Caco-2 (cell line): Measurements from ENCODE around the gene CEP170B. TPM values are rescaled to one million over a fixed set of nuclear protein-coding genes. Genes with fewer than 3 reads are reported as not detected.
"Not testable (repeated sequence)": the region's sequence is repeated elsewhere in the genome, so short reads cannot be mapped to it uniquely, and the experiment has no call there.

Experiments
- BruUV-seq: library from RNA; stranded (reverse); fragments of 400-500 nt; replicated peaks from 2 replicates; lab custom pipeline; 2021; lab: Mats Ljungman, UMichigan
- CTCF ChIA-PET: fragments of 300-600 bp; sonication (Branson Sonifier 250); formaldehyde crosslinking; loops from one replicate; lab custom pipeline; 2022; ENCODE audit warnings: antibody characterized with exemption; lab: Charles Lee
- POLR2A ChIA-PET: fragments of 300-600 bp; sonication (Branson Sonifier 250); formaldehyde crosslinking; loops from one replicate; lab custom pipeline; 2022; ENCODE audit warnings: antibody characterized with exemption; lab: Charles Lee
- DNase-seq, 2 experiments: peaks; one replicate each; pipeline versions ENCODE4 v3.0.0 to v3.0.0-alpha.2; 2020 to 2022
- H3K27me3 ChIP-seq: replicated peaks from 2 replicates; pipeline ENCODE4 v1.6.0; 2011; ENCODE audit warnings: low read length; ENCODE audit not compliant: control insufficient read depth, insufficient read depth
- H3K36me3 ChIP-seq: 2 replicates; pipeline ENCODE4 v1.5.1; 2011; ENCODE audit warnings: low read length; ENCODE audit not compliant: control insufficient read depth, insufficient read depth
- H3K4me1 ChIP-seq: fragments of 250-450 bp; sonication (Bioruptor Pico); 2 replicates; pipeline ENCODE4 v1.5.1; 2020; ENCODE audit warnings: mild to moderate bottlenecking
- H3K4me3 ChIP-seq: 2 replicates; pipeline ENCODE4 v1.5.1; 2011; ENCODE audit warnings: low read depth, mild to moderate bottlenecking, control low read depth, low read length
- H3K9me3 ChIP-seq: fragments of 250-450 bp; sonication (Bioruptor Pico); 2 replicates; pipeline ENCODE4 v1.5.1; 2020; ENCODE audit warnings: mild to moderate bottlenecking, moderate library complexity
- H3K27ac Mint-ChIP-seq: one replicate; pipeline ENCODE4 v1.8.0; 2022; ENCODE audit warnings: mixed read lengths; ENCODE audit not compliant: unreplicated experiment
- H3K27me3 Mint-ChIP-seq: one replicate; pipeline ENCODE4 v1.8.0; 2022; ENCODE audit warnings: mixed read lengths; ENCODE audit not compliant: insufficient read depth, unreplicated experiment
- H3K36me3 Mint-ChIP-seq: one replicate; pipeline ENCODE4 v1.8.0; 2022; ENCODE audit warnings: mild to moderate bottlenecking, mixed read lengths; ENCODE audit not compliant: insufficient read depth, unreplicated experiment
- H3K4me1 Mint-ChIP-seq: one replicate; pipeline ENCODE4 v1.8.0; 2022; ENCODE audit warnings: low read depth, mixed read lengths; ENCODE audit not compliant: unreplicated experiment
- H3K4me3 Mint-ChIP-seq: one replicate; pipeline ENCODE4 v1.8.0; 2022; ENCODE audit warnings: mild to moderate bottlenecking, moderate library complexity, mixed read lengths; ENCODE audit not compliant: unreplicated experiment
- H3K9me3 Mint-ChIP-seq: one replicate; pipeline ENCODE4 v1.8.0; 2022; ENCODE audit warnings: mixed read lengths; ENCODE audit not compliant: unreplicated experiment
- intact Hi-C: fragments of 100-400 bp; cut with micrococcal nuclease; formaldehyde crosslinking; loops from one replicate; pipeline ENCODE4 v1.10.0; 2022; ENCODE audit not compliant: unreplicated experiment
- total RNA-seq: library from RNA; stranded (reverse); gene quantifications from 2 replicates; pipeline ENCODE4 v1.2.3, GENCODE V29; 2022
- TF ChIP-seq, protein P1 (sequence below), 2 experiments: fragments of 200-600 bp in 1 of 2; IDR thresholded peaks; 1 replicate in 1 of 2; 2 replicates in 1 of 2; pipeline versions ENCODE4 v1.5.1 to v1.8.0; 2011 to 2022; ENCODE audit warnings: antibody characterized with exemption in 1 of 2, control low read depth in 1 of 2, inconsistent platforms in 1 of 2, low read depth in 1 of 2, low read length in 1 of 2, mild to moderate bottlenecking in 1 of 2, moderate library complexity in 1 of 2; ENCODE audit not compliant: insufficient read depth in 1 of 2, severe bottlenecking in 1 of 2, unreplicated experiment in 1 of 2

CEP170B gene
- total RNA-seq, 1 experiment from 2014 or later, result 31.6 TPM

- H3K27me3 Mint-ChIP-seq, result peaks cover 7% of the 10 kb centered on the region
- POLR2A ChIA-PET, result interaction anchor here (0.6 to 1.4 kb wide), 9 partner anchors 18 to 309 kb away, joined by 3 to 8 read pairs (median 4); partner anchors contain the start of genes SIVA1 and ZBTB42
- no peaks in the 10 kb centered on the region for H3K36me3 ChIP-seq
- no peak overlapping the region for H3K27ac Mint-ChIP-seq
- H3K4me3 ChIP-seq, result peak overlapping the region; percentile 53
- H3K4me1 Mint-ChIP-seq, result no peaks in the 10 kb centered on the region
- no peaks in the 10 kb centered on the region for H3K9me3 ChIP-seq
- H3K36me3 Mint-ChIP-seq, result no peaks in the 10 kb centered on the region
- CTCF ChIA-PET, result interaction anchor here (0.6 to 3.3 kb wide), 29 partner anchors 16 to 1956 kb away, joined by 3 to 58 read pairs (median 4); partner anchors contain the start of genes CEP170B, SIVA1 and ZBTB42
- 0 out of 2 replicates have a peak, but pooled peaks cover 3% of the 10 kb centered on the region for H3K4me1 ChIP-seq
- intact Hi-C loops, result no loop called here
- DNase-seq, result peak; percentile 86 to 87
- H3K27me3 ChIP-seq, result no peaks in the 10 kb centered on the region
- TF ChIP-seq, protein P1, sequence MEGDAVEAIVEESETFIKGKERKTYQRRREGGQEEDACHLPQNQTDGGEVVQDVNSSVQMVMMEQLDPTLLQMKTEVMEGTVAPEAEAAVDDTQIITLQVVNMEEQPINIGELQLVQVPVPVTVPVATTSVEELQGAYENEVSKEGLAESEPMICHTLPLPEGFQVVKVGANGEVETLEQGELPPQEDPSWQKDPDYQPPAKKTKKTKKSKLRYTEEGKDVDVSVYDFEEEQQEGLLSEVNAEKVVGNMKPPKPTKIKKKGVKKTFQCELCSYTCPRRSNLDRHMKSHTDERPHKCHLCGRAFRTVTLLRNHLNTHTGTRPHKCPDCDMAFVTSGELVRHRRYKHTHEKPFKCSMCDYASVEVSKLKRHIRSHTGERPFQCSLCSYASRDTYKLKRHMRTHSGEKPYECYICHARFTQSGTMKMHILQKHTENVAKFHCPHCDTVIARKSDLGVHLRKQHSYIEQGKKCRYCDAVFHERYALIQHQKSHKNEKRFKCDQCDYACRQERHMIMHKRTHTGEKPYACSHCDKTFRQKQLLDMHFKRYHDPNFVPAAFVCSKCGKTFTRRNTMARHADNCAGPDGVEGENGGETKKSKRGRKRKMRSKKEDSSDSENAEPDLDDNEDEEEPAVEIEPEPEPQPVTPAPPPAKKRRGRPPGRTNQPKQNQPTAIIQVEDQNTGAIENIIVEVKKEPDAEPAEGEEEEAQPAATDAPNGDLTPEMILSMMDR (IDR thresholded peaks at IDR 0.05; ENCODE audit: insufficient read depth in 1 of 2, low read depth in 1 of 2, low read length in 1 of 2, severe bottlenecking in 1 of 2, unreplicated experiment in 1 of 2), result peak; percentile 60 to 91
- peak overlapping the region; percentile 85 for H3K4me3 Mint-ChIP-seq
- H3K9me3 Mint-ChIP-seq, result peaks cover 12% of the 10 kb centered on the region
- BruUV-seq, result no TSS peak
These were observed 37.7 kb upstream of the CEP170B start for GRCh38 chr14:104827177-104828055.

GRCh38 chr14:104830781-104831180, 34.3 kb upstream of the CEP170B start:
- intact Hi-C loops, result no loop called here
- BruUV-seq, result no TSS peak

DNA sequence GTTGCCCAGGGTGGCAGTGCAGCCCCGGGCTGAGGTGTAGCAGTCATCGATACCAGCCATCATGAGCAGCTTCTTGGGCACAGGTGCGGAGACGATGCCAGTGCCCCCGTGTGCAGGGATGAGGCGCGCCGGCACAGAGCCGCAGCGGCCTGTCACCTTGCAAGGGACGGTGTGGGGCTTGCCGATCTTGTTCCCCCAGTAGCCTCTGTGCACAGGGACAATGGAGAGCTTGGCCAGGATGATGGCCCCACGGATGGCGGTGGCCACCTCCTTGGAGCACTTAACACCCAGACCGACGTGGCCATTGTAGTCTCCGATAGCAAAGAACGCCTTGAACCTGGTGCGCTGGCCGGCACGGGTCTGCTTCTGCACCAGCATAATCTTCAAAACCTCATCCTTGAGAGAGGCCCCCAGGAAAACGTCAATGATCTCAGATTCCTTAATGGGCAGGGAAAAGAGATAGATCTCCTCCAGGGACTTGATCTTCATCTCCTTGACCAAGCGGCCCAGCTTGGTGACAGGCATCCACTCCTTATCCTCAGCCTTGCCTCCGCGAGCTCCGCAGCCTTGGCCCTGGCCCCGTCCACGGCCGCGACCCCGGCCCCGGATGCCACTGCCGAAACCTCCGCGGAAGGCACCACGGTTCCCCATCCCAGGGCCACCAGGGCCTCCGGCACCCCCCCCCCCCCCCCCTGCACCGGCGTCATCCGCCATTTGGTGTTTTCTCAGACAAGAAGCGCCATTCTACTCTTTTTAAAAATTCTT, 28.7 kb upstream of the CEP170B start:
- H3K4me1 ChIP-seq, H3K9me3 ChIP-seq, H3K4me3 Mint-ChIP-seq, BruUV-seq, H3K36me3 Mint-ChIP-seq, CTCF ChIA-PET, H3K27me3 Mint-ChIP-seq, H3K4me1 Mint-ChIP-seq, H3K4me3 ChIP-seq, DNase-seq, H3K27me3 ChIP-seq, POLR2A ChIA-PET, intact Hi-C loops, H3K9me3 Mint-ChIP-seq, H3K27ac Mint-ChIP-seq, H3K36me3 ChIP-seq: not testable (repeated sequence)

More at GRCh38 chr14:104830781-104831180, 34.3 kb upstream of the CEP170B start:
- POLR2A ChIA-PET, result no interaction called here
- Histone ChIP-seq H3K4me1 (0 out of 2 replicates have a peak, but pooled peaks cover 3% of the 10 kb centered on the region), H3K36me3 (no peaks in the 10 kb centered on the region), H3K4me3 (no peak overlapping the region), H3K27me3 (no peaks in the 10 kb centered on the region), H3K9me3 (no peaks in the 10 kb centered on the region)
- no peak overlapping the region for H3K27ac Mint-ChIP-seq
- no peaks in the 10 kb centered on the region for H3K36me3 Mint-ChIP-seq
- H3K9me3 Mint-ChIP-seq, result no peaks in the 10 kb centered on the region
- no peak for DNase-seq
- CTCF ChIA-PET, result no interaction called here
- H3K27me3 Mint-ChIP-seq, result no peaks in the 10 kb centered on the region
- H3K4me1 Mint-ChIP-seq, result no peaks in the 10 kb centered on the region
- TF ChIP-seq, protein P1 (IDR thresholded peaks at IDR 0.05; ENCODE audit: insufficient read depth in 1 of 2, low read depth in 1 of 2, low read length in 1 of 2, severe bottlenecking in 1 of 2, unreplicated experiment in 1 of 2), result no peak
- no peak overlapping the region for H3K4me3 Mint-ChIP-seq
